ENCODE results near the gene MCM5.

DNA sequence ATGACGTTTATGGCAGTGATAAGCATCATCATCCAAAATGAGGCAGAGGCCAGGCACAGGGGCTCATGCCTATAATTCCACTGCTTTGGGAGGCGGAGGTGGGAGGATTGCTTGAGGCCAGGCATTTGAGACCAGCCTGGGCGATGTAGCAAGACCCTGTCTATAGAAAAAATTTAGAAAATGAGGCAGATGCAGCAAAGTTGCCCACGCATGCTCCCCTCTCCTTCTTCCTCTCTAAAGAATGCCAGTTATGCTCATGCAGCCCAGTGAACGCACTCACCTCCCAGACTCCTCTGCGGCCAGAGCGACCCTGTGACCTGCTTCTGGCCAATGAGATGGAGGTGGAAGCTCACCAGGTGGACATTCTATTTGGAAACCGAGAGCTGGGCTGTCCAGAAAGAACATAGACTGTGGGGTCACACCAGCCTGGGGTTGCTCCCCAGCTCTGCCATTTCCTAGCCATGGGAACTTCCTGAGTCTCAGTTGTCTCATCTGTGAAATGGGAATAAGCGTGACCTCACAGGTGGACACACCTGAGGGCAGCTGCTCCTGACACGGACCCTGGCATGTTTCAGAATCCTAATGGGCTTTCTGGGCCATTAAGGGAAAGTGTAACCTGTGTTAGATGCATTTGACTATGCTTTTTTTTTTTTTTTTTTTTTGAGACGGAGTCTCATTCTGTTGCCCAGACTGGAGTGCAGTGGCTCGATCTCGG is 44.9 kb downstream of the MCM5 start:
- TF ChIP-seq, protein P1, sequence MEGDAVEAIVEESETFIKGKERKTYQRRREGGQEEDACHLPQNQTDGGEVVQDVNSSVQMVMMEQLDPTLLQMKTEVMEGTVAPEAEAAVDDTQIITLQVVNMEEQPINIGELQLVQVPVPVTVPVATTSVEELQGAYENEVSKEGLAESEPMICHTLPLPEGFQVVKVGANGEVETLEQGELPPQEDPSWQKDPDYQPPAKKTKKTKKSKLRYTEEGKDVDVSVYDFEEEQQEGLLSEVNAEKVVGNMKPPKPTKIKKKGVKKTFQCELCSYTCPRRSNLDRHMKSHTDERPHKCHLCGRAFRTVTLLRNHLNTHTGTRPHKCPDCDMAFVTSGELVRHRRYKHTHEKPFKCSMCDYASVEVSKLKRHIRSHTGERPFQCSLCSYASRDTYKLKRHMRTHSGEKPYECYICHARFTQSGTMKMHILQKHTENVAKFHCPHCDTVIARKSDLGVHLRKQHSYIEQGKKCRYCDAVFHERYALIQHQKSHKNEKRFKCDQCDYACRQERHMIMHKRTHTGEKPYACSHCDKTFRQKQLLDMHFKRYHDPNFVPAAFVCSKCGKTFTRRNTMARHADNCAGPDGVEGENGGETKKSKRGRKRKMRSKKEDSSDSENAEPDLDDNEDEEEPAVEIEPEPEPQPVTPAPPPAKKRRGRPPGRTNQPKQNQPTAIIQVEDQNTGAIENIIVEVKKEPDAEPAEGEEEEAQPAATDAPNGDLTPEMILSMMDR (IDR thresholded peaks at IDR 0.05; ENCODE audit: low read length), result no peak
- no peak for TF ChIP-seq EZH2 (optimal IDR thresholded peaks at IDR 0.05; ENCODE audit: low read depth, low read length)
- no peak for TF ChIP-seq EZH2phosphoT487 (IDR thresholded peaks at IDR 0.05; ENCODE audit: low read length)
